Calu3 (cell line): Measurements from ENCODE around the gene HECW1. TPM values are rescaled to one million over a fixed set of nuclear protein-coding genes. Genes with fewer than 3 reads are reported as not detected.

Source experiments
- BruUV-seq: library from RNA; stranded (reverse); fragments of 400-500 nt; replicated peaks from 2 replicates; lab custom pipeline; 2021; lab: Mats Ljungman, UMichigan
- CTCF ChIA-PET: fragments of 300-600 bp; sonication (Branson Sonifier 250); formaldehyde crosslinking; loops from one replicate; lab custom pipeline; 2022; ENCODE audit warnings: antibody characterized with exemption; lab: Charles Lee
- DNase-seq: peaks from one replicate; pipeline ENCODE4 v3.0.0; 2022
- H3K27ac Mint-ChIP-seq: one replicate; pipeline ENCODE4 v1.8.0; 2022; ENCODE audit warnings: mixed read lengths; ENCODE audit not compliant: unreplicated experiment
- H3K27me3 Mint-ChIP-seq: one replicate; pipeline ENCODE4 v1.8.0; 2022; ENCODE audit warnings: mixed read lengths; ENCODE audit not compliant: unreplicated experiment
- H3K36me3 Mint-ChIP-seq: one replicate; pipeline ENCODE4 v1.8.0; 2022; ENCODE audit warnings: mild to moderate bottlenecking, moderate library complexity, mixed read lengths; ENCODE audit not compliant: insufficient read depth, unreplicated experiment
- H3K4me1 Mint-ChIP-seq: one replicate; pipeline ENCODE4 v1.8.0; 2022; ENCODE audit warnings: mild to moderate bottlenecking, low read depth, mixed read lengths; ENCODE audit not compliant: unreplicated experiment
- H3K4me3 Mint-ChIP-seq: one replicate; pipeline ENCODE4 v1.8.0; 2022; ENCODE audit warnings: mild to moderate bottlenecking, low read depth, moderate library complexity, mixed read lengths; ENCODE audit not compliant: unreplicated experiment
- H3K9me3 Mint-ChIP-seq: one replicate; pipeline ENCODE4 v1.8.0; 2022; ENCODE audit warnings: low read depth, mixed read lengths; ENCODE audit not compliant: unreplicated experiment
- CTCF ChIP-seq: fragments of 200-600 bp; IDR thresholded peaks from one replicate; pipeline ENCODE4 v1.8.0; 2022; ENCODE audit warnings: antibody characterized with exemption; ENCODE audit not compliant: unreplicated experiment
- intact Hi-C: fragments of 100-400 bp; cut with micrococcal nuclease; formaldehyde crosslinking; loops from one replicate; pipeline ENCODE4 v1.10.0; 2022; ENCODE audit not compliant: unreplicated experiment
- total RNA-seq: library from RNA; stranded (reverse); gene quantifications from 2 replicates; pipeline ENCODE4 v1.2.3, GENCODE V29; 2022

HECW1 gene
- total RNA-seq, 1 experiment from 2014 or later, result 0.33 TPM

DNA sequence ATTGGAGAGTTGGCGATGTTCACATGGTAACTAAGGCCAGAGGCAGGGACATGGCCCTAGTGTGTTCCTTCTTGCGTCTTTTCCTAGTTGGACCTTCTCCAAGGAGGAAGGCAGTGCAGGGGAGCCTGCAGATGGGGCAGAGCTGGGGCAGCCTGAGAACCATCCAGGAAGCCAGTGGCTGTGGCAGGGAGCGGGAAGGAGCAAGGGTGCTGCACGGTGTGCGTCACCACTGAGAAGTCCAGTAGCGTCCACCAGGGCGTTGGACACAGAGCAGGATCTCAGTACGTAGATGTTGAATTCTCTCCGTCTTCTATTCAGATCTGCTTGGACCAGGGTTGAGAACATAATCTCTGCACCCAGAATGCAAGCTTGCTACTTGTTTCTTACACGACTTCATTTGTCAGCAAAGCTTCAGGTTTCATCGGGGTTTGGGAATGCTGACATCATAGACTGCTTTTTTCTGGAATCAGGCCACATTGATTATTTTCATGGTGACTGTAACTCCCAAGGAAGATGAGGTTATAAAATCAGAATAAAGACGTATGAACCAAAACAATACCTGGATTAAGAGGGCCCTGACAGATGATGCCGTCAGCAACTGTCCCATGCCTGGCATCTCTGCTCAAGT is 130.3 kb downstream of the HECW1 start:
- Mint-ChIP-seq H3K36me3 (no peaks in the 10 kb centered on the region), H3K9me3 (peaks cover 1% of the 10 kb centered on the region), H3K4me1 (no peaks in the 10 kb centered on the region), H3K27me3 (peaks cover 75% of the 10 kb centered on the region), H3K4me3 (no peak overlapping the region), H3K27ac (no peak overlapping the region)
- CTCF ChIA-PET, result interaction anchor here (0.8 kb wide), 1 partner anchor 19 kb away, joined by 3 read pairs; no protein-coding TSS in a partner anchor
- no peak for DNase-seq
- intact Hi-C loops, result no loop called here
- BruUV-seq, result no TSS peak
- no peak for TF ChIP-seq CTCF

DNA sequence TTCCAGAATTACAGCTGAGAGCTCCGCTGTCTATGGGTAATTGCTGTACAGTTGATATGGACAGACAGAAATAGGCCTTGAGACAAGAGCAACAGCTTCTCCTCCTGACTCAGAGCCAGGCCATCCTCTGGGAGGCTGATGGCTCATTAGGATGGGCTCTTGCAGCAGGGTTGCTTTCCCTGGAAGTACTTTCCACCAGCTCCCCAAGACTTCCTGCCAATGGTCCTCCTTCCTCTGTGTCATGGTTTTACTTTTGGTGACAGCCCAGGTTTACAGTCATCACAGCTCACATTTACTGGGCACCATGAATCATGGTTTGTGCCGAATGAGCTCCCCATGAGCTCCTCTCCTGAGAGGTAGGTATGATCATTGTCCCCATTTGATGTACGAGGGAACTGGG is 131.8 kb downstream of the HECW1 start:
- BruUV-seq, result no TSS peak
- TF ChIP-seq CTCF, result no peak
- peaks cover 5% of the 10 kb centered on the region for H3K36me3 Mint-ChIP-seq
- CTCF ChIA-PET, result interaction anchor here (0.7 kb wide), 1 partner anchor 12 kb away, joined by 3 read pairs; no protein-coding TSS in a partner anchor
- H3K27ac Mint-ChIP-seq, result no peak overlapping the region
- DNase-seq, result no peak
- peaks cover 79% of the 10 kb centered on the region for H3K27me3 Mint-ChIP-seq
- H3K4me1 Mint-ChIP-seq, result peaks cover 7% of the 10 kb centered on the region
- intact Hi-C loops, result no loop called here
- peaks cover 3% of the 10 kb centered on the region for H3K9me3 Mint-ChIP-seq
- H3K4me3 Mint-ChIP-seq, result no peak overlapping the region

GRCh38 chr7:43244784-43245183 is 132.3 kb downstream of the HECW1 start:
- peaks cover 12% of the 10 kb centered on the region for H3K4me1 Mint-ChIP-seq
- BruUV-seq, result no TSS peak
- intact Hi-C loops, result no loop called here
- H3K36me3 Mint-ChIP-seq, result peaks cover 5% of the 10 kb centered on the region
- peaks cover 79% of the 10 kb centered on the region for H3K27me3 Mint-ChIP-seq
- H3K4me3 Mint-ChIP-seq, result no peak overlapping the region
- no peak for TF ChIP-seq CTCF
- no peak for DNase-seq
- H3K27ac Mint-ChIP-seq, result no peak overlapping the region
- CTCF ChIA-PET, result interaction anchor here (0.6 to 0.9 kb wide), 2 partner anchors 35 to 1544 kb away, joined by 3 read pairs; no protein-coding TSS in a partner anchor
- H3K9me3 Mint-ChIP-seq, result peaks cover 3% of the 10 kb centered on the region

DNA sequence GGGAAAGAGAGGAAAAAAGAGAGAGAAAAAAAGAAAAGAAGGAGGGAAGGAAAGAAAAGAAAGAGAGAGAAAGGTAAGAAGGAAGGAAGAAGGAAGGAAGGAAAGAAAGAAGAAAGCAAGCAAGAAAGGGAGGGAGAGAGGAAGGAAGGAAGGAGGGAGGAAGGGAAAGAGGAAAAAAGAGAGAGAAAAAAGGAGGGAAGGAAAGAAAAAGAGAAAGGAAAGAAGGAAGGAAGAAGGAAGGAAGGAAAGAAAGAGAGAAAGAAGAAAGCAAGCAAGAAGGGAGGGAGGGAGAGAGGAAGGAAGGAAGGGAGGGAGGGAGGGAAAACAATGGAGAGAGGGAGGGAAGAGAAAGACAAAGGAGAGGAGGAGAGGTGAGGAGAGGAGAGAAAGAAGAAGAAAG is 135.3 kb downstream of the HECW1 start:
- DNase-seq, result no peak
- H3K9me3 Mint-ChIP-seq, result peaks cover 3% of the 10 kb centered on the region
- CTCF ChIA-PET, result interaction anchor here (1.6 kb wide), 1 partner anchor 34 kb away, joined by 4 read pairs; no protein-coding TSS in a partner anchor
- no peak for TF ChIP-seq CTCF
- intact Hi-C loops, result no loop called here
- H3K27me3 Mint-ChIP-seq, result peaks cover 54% of the 10 kb centered on the region
- H3K4me1 Mint-ChIP-seq, result peaks cover 15% of the 10 kb centered on the region
- H3K36me3 Mint-ChIP-seq, result peaks cover 5% of the 10 kb centered on the region
- no peak overlapping the region for H3K27ac Mint-ChIP-seq
- no TSS peak for BruUV-seq
- H3K4me3 Mint-ChIP-seq, result no peak overlapping the region
